Testis (tissue), 3 donors: ENCODE data around the gene MSH5. TPM values are rescaled to one million over a fixed set of nuclear protein-coding genes. Genes with fewer than 3 reads are reported as not detected.
"Not testable (repeated sequence)": the region's sequence is repeated elsewhere in the genome, so short reads cannot be mapped to it uniquely, and the experiment has no call there.

ENCODE experiments used
- DNase-seq: peaks from one replicate; pipeline ENCODE4 v3.0.0-alpha.2; 2019
- H3K27ac ChIP-seq, 2 donors: fragments of 200-600 bp; sonication (generic); one replicate each; pipeline ENCODE4 v1.5.1; 2019
- H3K27me3 ChIP-seq: fragments of 200-600 bp; sonication (generic); one replicate; pipeline ENCODE4 v1.5.1; 2019
- H3K36me3 ChIP-seq: fragments of 200-600 bp; sonication (generic); one replicate; pipeline ENCODE4 v1.5.1; 2017; ENCODE audit warnings: low read depth; ENCODE audit errors: missing control alignments
- H3K4me1 ChIP-seq: fragments of 200-600 bp; sonication (generic); one replicate; pipeline ENCODE4 v1.5.1; 2019
- H3K4me3 ChIP-seq, 2 donors: fragments of 200-600 bp; sonication (generic); one replicate each; pipeline ENCODE4 v1.5.1; 2017 to 2019
- H3K9me3 ChIP-seq: fragments of 200-600 bp; sonication (generic); one replicate; pipeline ENCODE4 v1.5.1; 2017
- POLR2A ChIP-seq: fragments of 450-650 bp; IDR thresholded peaks from one replicate; pipeline ENCODE4 v1.6.1; 2017; ENCODE audit warnings: antibody characterized with exemption, mild to moderate bottlenecking, moderate library complexity
- WGBS, 2 donors: methylation state at CpG; one replicate each; pipeline ENCODE4 v1.1.5; 2018; 5-methylcytosine and 5-hydroxymethylcytosine counted together
- intact Hi-C: fragments of 100-400 bp; cut with DNase I; formaldehyde crosslinking; loops from one replicate; pipeline ENCODE4 v1.15.1; 2023; ENCODE audit warnings: low total_unique reads
- polyA plus RNA-seq: library from polyadenylated mRNA; stranded (reverse); fragments of 350-450 nt; fragmentation: Illumina TruSeq; extraction: RNeasy Lipid Tissue Mini Kit (QIAGEN cat#74804); gene quantifications from one replicate; pipeline ENCODE4 v1.2.3, GENCODE V29; 2014; ENCODE audit warnings: low read depth, low replicate concordance; ENCODE audit not compliant: insufficient read depth
- total RNA-seq, 2 donors: library from RNA; depleted of rRNA; stranded (reverse); fragments of >200 nt; gene quantifications; one replicate each; pipeline ENCODE4 v1.2.3, GENCODE V29; 2016
- TF ChIP-seq, protein P1 (sequence below), 3 experiments: fragments of 450-650 bp in 2 of 3; fragments of 200-600 bp in 1 of 3; sonication (generic) in 1 of 3; IDR thresholded peaks; one replicate each; pipeline ENCODE4 v1.5.1; 2016 to 2019; ENCODE audit warnings: antibody characterized with exemption in 3 of 3, mild to moderate bottlenecking in 2 of 3, moderate library complexity in 1 of 3

MSH5 gene
- total and polyA plus RNA-seq, 3 donors from 2014 or later = 36.2 to 135 (median 77.6) TPM

GRCh38 chr6:31706599-31706998, 33.2 kb upstream of the MSH5 start, which contains the start of gene LY6G6F:
Gene LY6G6F, plus strand, starts transcription at chr6:31706866. Its CDS starts 41 bp downstream, at chr6:31706907.
- peaks cover 8% of the 10 kb centered on the region for H3K4me1 ChIP-seq
- DNase-seq = no peak
- WGBS, 2 donors = 36 to 47% methylated on average over 3 of the region's 3 CpGs
- TF ChIP-seq, protein P1, sequence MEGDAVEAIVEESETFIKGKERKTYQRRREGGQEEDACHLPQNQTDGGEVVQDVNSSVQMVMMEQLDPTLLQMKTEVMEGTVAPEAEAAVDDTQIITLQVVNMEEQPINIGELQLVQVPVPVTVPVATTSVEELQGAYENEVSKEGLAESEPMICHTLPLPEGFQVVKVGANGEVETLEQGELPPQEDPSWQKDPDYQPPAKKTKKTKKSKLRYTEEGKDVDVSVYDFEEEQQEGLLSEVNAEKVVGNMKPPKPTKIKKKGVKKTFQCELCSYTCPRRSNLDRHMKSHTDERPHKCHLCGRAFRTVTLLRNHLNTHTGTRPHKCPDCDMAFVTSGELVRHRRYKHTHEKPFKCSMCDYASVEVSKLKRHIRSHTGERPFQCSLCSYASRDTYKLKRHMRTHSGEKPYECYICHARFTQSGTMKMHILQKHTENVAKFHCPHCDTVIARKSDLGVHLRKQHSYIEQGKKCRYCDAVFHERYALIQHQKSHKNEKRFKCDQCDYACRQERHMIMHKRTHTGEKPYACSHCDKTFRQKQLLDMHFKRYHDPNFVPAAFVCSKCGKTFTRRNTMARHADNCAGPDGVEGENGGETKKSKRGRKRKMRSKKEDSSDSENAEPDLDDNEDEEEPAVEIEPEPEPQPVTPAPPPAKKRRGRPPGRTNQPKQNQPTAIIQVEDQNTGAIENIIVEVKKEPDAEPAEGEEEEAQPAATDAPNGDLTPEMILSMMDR (IDR thresholded peaks at IDR 0.05) = no peak
- H3K9me3 ChIP-seq = no peaks in the 10 kb centered on the region
- no peak within 1 kb of the TSS for H3K27ac ChIP-seq
- no peaks in the 10 kb centered on the region for H3K36me3 ChIP-seq
- H3K4me3 ChIP-seq = no peak within 1 kb of the TSS
- intact Hi-C loops = no loop called here
- H3K27me3 ChIP-seq = no peaks in the 10 kb centered on the region

DNA sequence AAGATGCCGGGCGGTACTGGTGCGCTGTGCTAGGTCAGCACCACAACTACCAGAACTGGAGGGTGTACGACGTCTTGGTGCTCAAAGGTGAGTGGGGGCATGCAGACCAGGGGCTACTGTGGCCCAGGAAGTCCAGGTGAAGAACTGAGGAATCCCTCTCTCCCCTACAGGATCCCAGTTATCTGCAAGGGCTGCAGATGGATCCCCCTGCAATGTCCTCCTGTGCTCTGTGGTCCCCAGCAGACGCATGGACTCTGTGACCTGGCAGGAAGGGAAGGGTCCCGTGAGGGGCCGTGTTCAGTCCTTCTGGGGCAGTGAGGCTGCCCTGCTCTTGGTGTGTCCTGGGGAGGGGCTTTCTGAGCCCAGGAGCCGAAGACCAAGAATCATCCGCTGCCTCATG, 32.1 kb upstream of the MSH5 start:
- DNase-seq = no peak
- intact Hi-C loops = no loop called here
- TF ChIP-seq, protein P1 (IDR thresholded peaks at IDR 0.05) = no peak
- TF ChIP-seq POLR2A = no peak
- H3K27ac ChIP-seq = no peak overlapping the region
- no peaks in the 10 kb centered on the region for H3K27me3 ChIP-seq
- H3K4me1 ChIP-seq = no peaks in the 10 kb centered on the region
- no peaks in the 10 kb centered on the region for H3K36me3 ChIP-seq
- H3K9me3 ChIP-seq = no peaks in the 10 kb centered on the region
- 83 to 85% methylated on average over 7 to 10 of the region's 10 CpGs for WGBS, 2 donors
- H3K4me3 ChIP-seq = no peak overlapping the region

GRCh38 chr6:31708224-31708623, 31.6 kb upstream of the MSH5 start:
- no peaks in the 10 kb centered on the region for H3K9me3 ChIP-seq
- 88 to 98% methylated on average over 3 of the region's 3 CpGs for WGBS, 2 donors
- intact Hi-C loops = no loop called here
- no peaks in the 10 kb centered on the region for H3K36me3 ChIP-seq
- TF ChIP-seq, protein P1 (IDR thresholded peaks at IDR 0.05) = no peak
- no peak for TF ChIP-seq POLR2A
- H3K27me3 ChIP-seq = no peaks in the 10 kb centered on the region
- no peaks in the 10 kb centered on the region for H3K4me1 ChIP-seq
- no peak for DNase-seq
- H3K27ac ChIP-seq = no peak overlapping the region
- no peak overlapping the region for H3K4me3 ChIP-seq

DNA sequence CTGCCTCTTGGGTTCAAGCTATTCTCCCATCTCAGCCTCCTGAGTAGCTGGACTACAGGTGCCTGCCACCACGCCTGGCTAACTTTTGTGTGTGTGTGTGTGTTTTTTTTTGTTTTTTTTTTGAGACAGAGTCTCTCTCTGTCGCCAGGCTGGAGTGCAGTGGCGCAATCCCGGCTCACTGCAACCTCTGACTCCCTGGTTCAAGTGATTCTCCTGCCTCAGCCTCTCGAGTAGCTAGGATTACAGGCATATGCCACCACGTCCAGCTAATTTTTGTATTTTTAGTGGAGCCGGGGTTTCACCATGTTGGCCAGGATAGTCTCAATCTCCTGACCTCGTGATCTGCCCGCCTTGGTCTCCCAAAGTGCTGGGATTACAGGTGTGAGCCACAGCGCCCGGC, 30.6 kb upstream of the MSH5 start:
- H3K9me3 ChIP-seq, H3K4me1 ChIP-seq, H3K36me3 ChIP-seq, H3K27me3 ChIP-seq, H3K4me3 ChIP-seq, intact Hi-C loops, DNase-seq, H3K27ac ChIP-seq: not testable (repeated sequence)
- 91% methylated on average over 11 of the region's 11 CpGs for WGBS, 2 donors

DNA sequence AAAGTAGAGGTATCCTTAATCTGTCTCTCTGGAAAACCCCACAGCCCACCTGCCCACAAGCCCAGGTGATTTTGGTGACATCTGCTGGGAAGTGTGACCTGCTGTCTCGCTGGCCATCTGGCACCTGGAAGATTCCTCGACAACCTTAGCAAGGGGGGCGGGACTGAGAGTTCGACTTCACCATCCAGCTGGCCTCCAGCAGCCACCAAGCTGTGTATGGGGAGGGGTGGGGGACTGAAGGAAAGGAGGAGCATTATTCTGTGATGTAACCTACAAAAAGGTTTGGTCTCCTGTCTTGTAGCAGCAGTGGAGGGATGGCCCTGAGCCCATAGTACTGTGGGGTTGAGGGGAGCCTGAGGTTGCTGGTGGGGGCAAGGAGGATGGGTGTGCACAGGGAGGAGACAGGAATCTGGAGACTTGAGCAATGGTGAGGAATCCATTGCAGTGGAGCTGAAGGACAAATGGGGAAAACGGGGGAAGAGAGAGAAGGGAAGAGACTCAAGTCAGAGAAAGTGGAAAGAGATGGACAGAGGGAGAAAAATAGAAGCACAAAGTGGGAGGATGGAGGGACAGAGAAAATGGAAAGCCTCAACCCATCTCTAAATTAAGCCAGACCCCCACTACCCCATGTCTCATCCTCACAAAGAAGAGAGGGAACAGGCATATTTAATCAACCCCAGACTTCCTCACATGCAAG, 29.1 kb upstream of the MSH5 start:
- DNase-seq = no peak
- intact Hi-C loops = no loop called here
- H3K27me3 ChIP-seq = no peaks in the 10 kb centered on the region
- peaks cover 3% of the 10 kb centered on the region for H3K4me1 ChIP-seq
- no peaks in the 10 kb centered on the region for H3K36me3 ChIP-seq
- no peak overlapping the region for H3K4me3 ChIP-seq
- TF ChIP-seq, protein P1 (IDR thresholded peaks at IDR 0.05) = no peak
- TF ChIP-seq POLR2A = no peak
- H3K9me3 ChIP-seq = no peaks in the 10 kb centered on the region
- 69 to 73% methylated on average over 5 of the region's 5 CpGs for WGBS, 2 donors
- H3K27ac ChIP-seq = no peak overlapping the region
